ENCODE results near the gene NEDD9. TPM values are rescaled to one million over a fixed set of nuclear protein-coding genes. Genes with fewer than 3 reads are reported as not detected.

NEDD9 gene
- total and polyA plus RNA-seq, 2 donors (not counting 1 experiment from before 2014, with no cell fraction given): 38.9 to 46.2 TPM

GRCh38 chr6:11244387-11245126, 12.1 kb upstream of the NEDD9 start:
- no peak overlapping the region for H3K27ac ChIP-seq (ENCODE audit: low read length in 2 of 2)
- no peak overlapping the region for H3K9ac ChIP-seq (ENCODE audit: low read length)
- H3K4me3 ChIP-seq (ENCODE audit: control extremely low read depth in 1 of 5, extremely low read depth in 1 of 5, insufficient read depth in 1 of 5, low read depth in 2 of 5, low read length in 4 of 5): no peak overlapping the region
- H3K9me3 ChIP-seq (ENCODE audit: control extremely low read depth in 1 of 3, control insufficient read depth in 2 of 3, insufficient read depth in 1 of 3, low read length in 2 of 3): peaks cover 0 to 5% (median 3%) of the 10 kb centered on the region in 3 donors
- no peak overlapping the region for H3K4me2 ChIP-seq (replicated peaks; ENCODE audit: low read depth, low read length, poor library complexity, severe bottlenecking)
- ChIA-PET POLR2A (no interaction called here), CTCF (no interaction called here)
- peaks cover 2 to 51% of the 10 kb centered on the region in 2 experiments for H3K36me3 ChIP-seq (replicated peaks in 1 of 2; ENCODE audit: control extremely low read depth in 1 of 2, control insufficient read depth in 1 of 2, extremely low read depth in 1 of 2, insufficient read depth in 2 of 2, low read length in 1 of 2)
- no peaks in the 10 kb centered on the region for H3K27me3 ChIP-seq (replicated peaks in 1 of 4; ENCODE audit: control extremely low read depth in 1 of 4, control insufficient read depth in 3 of 4, insufficient read depth in 4 of 4, low read length in 3 of 4)
- no peak overlapping the region for H3K4me3 Mint-ChIP-seq
- TF ChIP-seq, protein P1, sequence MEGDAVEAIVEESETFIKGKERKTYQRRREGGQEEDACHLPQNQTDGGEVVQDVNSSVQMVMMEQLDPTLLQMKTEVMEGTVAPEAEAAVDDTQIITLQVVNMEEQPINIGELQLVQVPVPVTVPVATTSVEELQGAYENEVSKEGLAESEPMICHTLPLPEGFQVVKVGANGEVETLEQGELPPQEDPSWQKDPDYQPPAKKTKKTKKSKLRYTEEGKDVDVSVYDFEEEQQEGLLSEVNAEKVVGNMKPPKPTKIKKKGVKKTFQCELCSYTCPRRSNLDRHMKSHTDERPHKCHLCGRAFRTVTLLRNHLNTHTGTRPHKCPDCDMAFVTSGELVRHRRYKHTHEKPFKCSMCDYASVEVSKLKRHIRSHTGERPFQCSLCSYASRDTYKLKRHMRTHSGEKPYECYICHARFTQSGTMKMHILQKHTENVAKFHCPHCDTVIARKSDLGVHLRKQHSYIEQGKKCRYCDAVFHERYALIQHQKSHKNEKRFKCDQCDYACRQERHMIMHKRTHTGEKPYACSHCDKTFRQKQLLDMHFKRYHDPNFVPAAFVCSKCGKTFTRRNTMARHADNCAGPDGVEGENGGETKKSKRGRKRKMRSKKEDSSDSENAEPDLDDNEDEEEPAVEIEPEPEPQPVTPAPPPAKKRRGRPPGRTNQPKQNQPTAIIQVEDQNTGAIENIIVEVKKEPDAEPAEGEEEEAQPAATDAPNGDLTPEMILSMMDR (IDR thresholded peaks at IDR 0.05): no peak
- no peak for TF ChIP-seq EZH2 (IDR thresholded peaks at IDR 0.05; ENCODE audit: borderline replicate concordance, insufficient read depth, low read depth, low read length, poor library complexity, severe bottlenecking)
- H2AFZ ChIP-seq (ENCODE audit: insufficient read depth, low read depth, low read length, poor library complexity, severe bottlenecking): no peak overlapping the region
- peaks cover 10% of the 10 kb centered on the region for H4K20me1 ChIP-seq (ENCODE audit: control insufficient read depth, insufficient read depth, low read length, poor library complexity, severe bottlenecking)
- no peak for DNase-seq
- peaks cover 6% of the 10 kb centered on the region for H3K4me1 Mint-ChIP-seq
- 38% methylated on average over 1 of the region's 2 CpGs for WGBS (ENCODE audit: insufficient coverage)
- no peaks in the 10 kb centered on the region for H3K9me3 Mint-ChIP-seq (ENCODE audit: insufficient read depth)
- H3K27ac Mint-ChIP-seq: no peak overlapping the region
- intact Hi-C loops (cut with micrococcal nuclease): no loop called here
- no peaks in the 10 kb centered on the region for H3K27me3 Mint-ChIP-seq
- H3K4me1 ChIP-seq (ENCODE audit: control insufficient read depth in 2 of 2, insufficient read depth in 2 of 2, low read length in 2 of 2): no peaks in the 10 kb centered on the region
- peaks cover 52% of the 10 kb centered on the region for H3K79me2 ChIP-seq (ENCODE audit: control insufficient read depth, insufficient read depth, low read length)
- ATAC-seq (ENCODE audit: low read depth): no peak

DNA sequence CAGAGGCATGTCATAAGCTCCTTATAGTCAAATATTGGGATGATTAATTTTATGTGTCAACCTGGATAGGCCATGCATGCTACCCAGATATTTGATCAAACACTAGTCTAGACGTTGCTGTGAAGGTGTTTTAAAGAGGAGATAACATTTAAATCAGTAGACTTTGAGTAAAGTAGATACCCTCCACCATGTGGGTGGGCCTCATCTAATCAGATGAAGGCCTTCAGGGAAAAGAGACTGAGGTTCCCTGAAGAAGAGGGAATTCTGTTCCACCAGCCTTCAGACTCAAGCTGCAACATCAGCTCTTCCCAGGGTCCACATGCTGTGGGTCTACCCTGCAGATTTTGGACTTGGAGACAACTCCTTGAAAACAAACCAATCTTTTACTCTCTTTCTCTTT, 11.4 kb upstream of the NEDD9 start:
- Histone ChIP-seq H3K9me3 (ENCODE audit: control extremely low read depth in 1 of 3, control insufficient read depth in 2 of 3, insufficient read depth in 1 of 3, low read length in 2 of 3) (no peaks in the 10 kb centered on the region), H3K4me3 (ENCODE audit: control extremely low read depth in 1 of 5, extremely low read depth in 1 of 5, insufficient read depth in 1 of 5, low read depth in 2 of 5, low read length in 4 of 5) (no peak overlapping the region), H4K20me1 (ENCODE audit: control insufficient read depth, insufficient read depth, low read length, poor library complexity, severe bottlenecking) (peaks cover 7% of the 10 kb centered on the region), H3K36me3 (replicated peaks in 1 of 2; ENCODE audit: control extremely low read depth in 1 of 2, control insufficient read depth in 1 of 2, extremely low read depth in 1 of 2, insufficient read depth in 2 of 2, low read length in 1 of 2) (peaks cover 0 to 44% of the 10 kb centered on the region in 2 experiments), H3K9ac (ENCODE audit: low read length) (no peak overlapping the region), H3K27ac (ENCODE audit: low read length in 2 of 2) (no peak overlapping the region), H2AFZ (ENCODE audit: insufficient read depth, low read depth, low read length, poor library complexity, severe bottlenecking) (no peak overlapping the region), H3K4me1 (ENCODE audit: control insufficient read depth in 2 of 2, insufficient read depth in 2 of 2, low read length in 2 of 2) (no peaks in the 10 kb centered on the region), H3K4me2 (replicated peaks; ENCODE audit: low read depth, low read length, poor library complexity, severe bottlenecking) (no peak overlapping the region), H3K27me3 (replicated peaks in 1 of 4; ENCODE audit: control extremely low read depth in 1 of 4, control insufficient read depth in 3 of 4, insufficient read depth in 4 of 4, low read length in 3 of 4) (no peaks in the 10 kb centered on the region), H3K79me2 (ENCODE audit: control insufficient read depth, insufficient read depth, low read length) (peaks cover 51% of the 10 kb centered on the region)
- Mint-ChIP-seq H3K9me3 (ENCODE audit: insufficient read depth) (no peaks in the 10 kb centered on the region), H3K4me3 (no peak overlapping the region), H3K27me3 (no peaks in the 10 kb centered on the region), H3K4me1 (peaks cover 6% of the 10 kb centered on the region), H3K27ac (no peak overlapping the region)
- TF ChIP-seq, protein P1 (IDR thresholded peaks at IDR 0.05): no peak
- no peak for TF ChIP-seq EZH2 (IDR thresholded peaks at IDR 0.05; ENCODE audit: borderline replicate concordance, insufficient read depth, low read depth, low read length, poor library complexity, severe bottlenecking)
- CTCF ChIA-PET: interaction anchor here (0.9 kb wide), 1 partner anchor 71 kb away, joined by 3 read pairs; no protein-coding TSS in a partner anchor
- ATAC-seq (ENCODE audit: low read depth) (no peak), DNase-seq (no peak)
- intact Hi-C loops (cut with micrococcal nuclease): no loop called here
- WGBS (ENCODE audit: insufficient coverage): no CpG with 5 or more reads among the region's 1 CpG
- POLR2A ChIA-PET: no interaction called here

Measured in B cell (primary cell).